ENCODE data around the gene SCO2.

Gene SCO2

GRCh38 chr22:50526108-50526833 is 873 bp upstream of the SCO2 start:
- CTCF ChIA-PET = interaction anchor here (0.8 to 6.7 kb wide), 36 partner anchors 9 to 681 kb away, joined by 3 to 136 read pairs (median 4); partner anchors contain the start of genes HDAC10, KLHDC7B, LMF2 and NCAPH2
- DNase-seq (ENCODE audit: extremely low spot score) = peak; percentile 83
- POLR2A ChIA-PET = interaction anchor here (0.9 to 4.5 kb wide), 8 partner anchors 9 to 43 kb away, joined by 3 to 33 read pairs (median 6); partner anchors contain the start of genes KLHDC7B, LMF2 and NCAPH2
- peak; percentile 83 for TF ChIP-seq CTCF (IDR thresholded peaks at IDR 0.05; ENCODE audit: control extremely low read depth, extremely low read depth, low read depth, missing control alignments)

GRCh38 chr22:50525858-50526107 is 385 bp upstream of the SCO2 start:
- POLR2A ChIA-PET = interaction anchor here (0.6 to 4.5 kb wide), 10 partner anchors 9 to 236 kb away, joined by 3 to 33 read pairs (median 6); partner anchors contain the start of genes KLHDC7B, LMF2 and NCAPH2
- CTCF ChIA-PET = interaction anchor here (0.8 to 6.7 kb wide), 39 partner anchors 9 to 680 kb away, joined by 3 to 136 read pairs (median 4); partner anchors contain the start of genes HDAC10, KLHDC7B, LMF2 and NCAPH2
- no peak for DNase-seq (ENCODE audit: extremely low spot score)
- TF ChIP-seq CTCF (IDR thresholded peaks at IDR 0.05; ENCODE audit: control extremely low read depth, extremely low read depth, low read depth, missing control alignments) = no peak

GRCh38 chr22:50524676-50525103 is 708 bp downstream of the SCO2 start:
- DNase-seq (ENCODE audit: extremely low spot score) = no peak
- POLR2A ChIA-PET = interaction anchor here (0.5 to 4.5 kb wide), 4 partner anchors 17 to 45 kb away, joined by 3 to 33 read pairs (median 3); partner anchors contain the start of genes LMF2 and NCAPH2
- no peak for TF ChIP-seq CTCF (IDR thresholded peaks at IDR 0.05; ENCODE audit: control extremely low read depth, extremely low read depth, low read depth, missing control alignments)
- CTCF ChIA-PET = interaction anchor here (1.3 to 6.7 kb wide), 9 partner anchors 9 to 381 kb away, joined by 3 to 136 read pairs (median 24); partner anchors contain the start of genes KLHDC7B, LMF2, NCAPH2 and SYCE3

- no peak for DNase-seq (ENCODE audit: extremely low spot score)
- ChIA-PET CTCF (interaction anchor here (2.6 to 6.7 kb wide), 4 partner anchors 9 to 40 kb away, joined by 24 to 136 read pairs (median 48); partner anchors contain the start of genes KLHDC7B, LMF2, NCAPH2 and SYCE3), POLR2A (interaction anchor here (4.5 kb wide), 1 partner anchor 16 kb away, joined by 33 read pairs; the partner anchor contains the start of genes LMF2 and NCAPH2)
- TF ChIP-seq CTCF (IDR thresholded peaks at IDR 0.05; ENCODE audit: control extremely low read depth, extremely low read depth, low read depth, missing control alignments) = no peak
These were observed 1.4 kb downstream of the SCO2 start for GRCh38 chr22:50523806-50524675.

- ChIA-PET POLR2A (interaction anchor here (4.5 kb wide), 1 partner anchor 16 kb away, joined by 33 read pairs; the partner anchor contains the start of genes LMF2 and NCAPH2), CTCF (interaction anchor here (1.0 to 5.1 kb wide), 2 partner anchors 15 to 39 kb away, joined by 4 to 56 read pairs; partner anchors contain the start of genes LMF2, NCAPH2 and SYCE3)
- no peak for TF ChIP-seq CTCF (IDR thresholded peaks at IDR 0.05; ENCODE audit: control extremely low read depth, extremely low read depth, low read depth, missing control alignments)
- DNase-seq (ENCODE audit: extremely low spot score) = no peak
These were observed 2.0 kb downstream of the SCO2 start for GRCh38 chr22:50523458-50523805.

Data from GM10248 (cell line).